ENCODE measurements around the gene ATG7.
"Not testable (repeated sequence)": the region's sequence is repeated elsewhere in the genome, so short reads cannot be mapped to it uniquely, and the experiment has no call there.

ATG7 gene

GRCh38 chr3:11467875-11468274 is 195.7 kb downstream of the ATG7 start:
- no peak for DNase-seq
- ATAC-seq = no peak

- ATAC-seq (no peak), DNase-seq (no peak)
Measured at GRCh38 chr3:11470031-11470853, 198.0 kb downstream of the ATG7 start.

- ATAC-seq (no peak), DNase-seq (no peak)
Measured at GRCh38 chr3:11475324-11475723, 203.1 kb downstream of the ATG7 start.

- DNase-seq (no peak), ATAC-seq (no peak)
Measured at GRCh38 chr3:11476735-11477144, 204.5 kb downstream of the ATG7 start.

GRCh38 chr3:11477407-11477911 is 205.3 kb downstream of the ATG7 start:
- ATAC-seq = no peak
- no peak for DNase-seq

GRCh38 chr3:11478167-11478566 is 206.0 kb downstream of the ATG7 start:
- no peak for DNase-seq
- ATAC-seq = no peak

- DNase-seq (no peak), ATAC-seq (no peak)
Measured at GRCh38 chr3:11479221-11479620, 207.0 kb downstream of the ATG7 start.

GRCh38 chr3:11480663-11481298 is 208.6 kb downstream of the ATG7 start:
- DNase-seq (no peak), ATAC-seq (no peak)

GRCh38 chr3:11481556-11481955 is 209.4 kb downstream of the ATG7 start:
- ATAC-seq (no peak), DNase-seq (no peak)

- no peak for ATAC-seq
- no peak for DNase-seq
Measured at GRCh38 chr3:11482021-11482420, 209.8 kb downstream of the ATG7 start.

- ATAC-seq, DNase-seq: not testable (repeated sequence)
Measured at GRCh38 chr3:11488356-11488755, 216.2 kb downstream of the ATG7 start.

- DNase-seq = no peak
- no peak for ATAC-seq
Measured at GRCh38 chr3:11494131-11494916, 222.1 kb downstream of the ATG7 start.

GRCh38 chr3:11495948-11496557 is 223.9 kb downstream of the ATG7 start:
- DNase-seq (no peak), ATAC-seq (no peak)

- no peak for DNase-seq
- no peak for ATAC-seq
Measured at GRCh38 chr3:11498177-11498576, 226.0 kb downstream of the ATG7 start.

- no peak for DNase-seq
- ATAC-seq = no peak
Measured at GRCh38 chr3:11498646-11499045, 226.4 kb downstream of the ATG7 start.

- DNase-seq = no peak
- no peak for ATAC-seq
Measured at GRCh38 chr3:11499144-11499543, 226.9 kb downstream of the ATG7 start.

GRCh38 chr3:11502413-11502812 is 230.2 kb downstream of the ATG7 start:
- not testable (repeated sequence) for ATAC-seq, DNase-seq

- DNase-seq = no peak
- ATAC-seq = no peak
Measured at GRCh38 chr3:11507719-11508118, 235.5 kb downstream of the ATG7 start.

- no peak for DNase-seq
- no peak for ATAC-seq
Measured at GRCh38 chr3:11508346-11509172, 236.4 kb downstream of the ATG7 start.

- ATAC-seq = no peak
Measured at GRCh38 chr3:11509173-11510000, 237.2 kb downstream of the ATG7 start.

GRCh38 chr3:11510001-11510340 is 237.8 kb downstream of the ATG7 start:
- ATAC-seq (no peak), DNase-seq (no peak)

More at GRCh38 chr3:11509173-11510000, 237.2 kb downstream of the ATG7 start:
- DNase-seq = no peak
